SK-N-SH (cell line): ENCODE data around the gene ATG16L2.
"Not testable (repeated sequence)": the region's sequence is repeated elsewhere in the genome, so short reads cannot be mapped to it uniquely, and the experiment has no call there.

Experiments used
- GABPA ChIP-seq: IDR thresholded peaks from 2 replicates; pipeline ENCODE4 v1.4.0; 2012; ENCODE audit warnings: low read depth, mild to moderate bottlenecking
- TAF1 ChIP-seq: IDR thresholded peaks from 2 replicates; pipeline ENCODE4 v1.6.1; 2012; ENCODE audit warnings: low read depth, mild to moderate bottlenecking, low read length, moderate library complexity, borderline replicate concordance
- YY1 ChIP-seq: IDR thresholded peaks from 2 replicates; pipeline ENCODE4 v1.4.0; 2012; ENCODE audit warnings: low read depth, mild to moderate bottlenecking

DNA sequence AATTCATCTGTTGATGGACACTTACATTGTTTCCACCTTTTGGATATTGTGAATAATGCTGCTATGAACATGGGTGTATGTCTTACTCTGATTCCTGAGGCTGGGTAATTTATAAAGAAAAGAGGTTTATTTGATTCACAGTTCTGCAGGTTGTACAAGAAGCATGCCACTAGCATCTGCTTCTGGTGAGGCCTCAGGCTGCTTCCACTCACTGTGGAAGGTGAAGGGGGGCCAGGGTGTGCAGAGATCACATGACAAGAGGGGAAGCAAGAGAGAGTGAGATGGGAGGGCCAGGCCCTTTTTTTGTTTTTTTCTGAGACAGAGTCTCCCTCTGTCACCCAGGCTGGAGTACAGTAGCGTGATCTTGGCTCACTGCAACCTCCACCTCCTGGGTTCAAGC is 7.8 kb upstream of the ATG16L2 start:
- TF ChIP-seq YY1, GABPA, TAF1: not testable (repeated sequence)
